H9 (cell line): ENCODE results near the gene SPATA46. TPM values are rescaled to one million over a fixed set of nuclear protein-coding genes. Genes with fewer than 3 reads are reported as not detected.

Experiments
- DNase-seq: peaks from one replicate; pipeline ENCODE4 v3.0.0-alpha.2; 2017
- H2AFZ ChIP-seq: one replicate; pipeline ENCODE4 v1.6.1; 2013; ENCODE audit warnings: mild to moderate bottlenecking, low read length, control low read depth, moderate library complexity
- H2AK5ac ChIP-seq: 2 replicates; pipeline ENCODE4 v1.6.1; 2013; ENCODE audit warnings: low read length, control low read depth, mixed read lengths; ENCODE audit not compliant: insufficient read length
- H2BK120ac ChIP-seq: one replicate; pipeline ENCODE4 v1.6.1; 2013; ENCODE audit warnings: low read depth, mild to moderate bottlenecking, low read length, control low read depth, inconsistent platforms; ENCODE audit not compliant: poor library complexity, severe bottlenecking
- H2BK12ac ChIP-seq: 2 replicates; pipeline ENCODE4 v1.6.1; 2013; ENCODE audit warnings: low read length, control low read depth, mixed read lengths, low read depth; ENCODE audit not compliant: insufficient read length
- H2BK15ac ChIP-seq: 2 replicates; pipeline ENCODE4 v1.6.1; 2013; ENCODE audit warnings: low read depth, low read length, control low read depth
- H2BK20ac ChIP-seq: one replicate; pipeline ENCODE4 v1.6.1; 2013; ENCODE audit warnings: low read depth, mild to moderate bottlenecking, low read length, control low read depth, inconsistent platforms; ENCODE audit not compliant: poor library complexity, severe bottlenecking
- H2BK5ac ChIP-seq: 2 replicates; pipeline ENCODE4 v1.6.1; 2013; ENCODE audit warnings: low read length, control low read depth, mixed read lengths; ENCODE audit not compliant: insufficient read length
- H3K14ac ChIP-seq: 2 replicates; pipeline ENCODE4 v1.6.1; 2013; ENCODE audit warnings: low read length, control low read depth; ENCODE audit not compliant: insufficient read depth
- H3K18ac ChIP-seq: 2 replicates; pipeline ENCODE4 v1.6.1; 2013; ENCODE audit warnings: low read depth, mild to moderate bottlenecking, mixed read lengths, low read length, control low read depth; ENCODE audit not compliant: insufficient read length
- H3K23ac ChIP-seq: 2 replicates; pipeline ENCODE4 v1.6.1; 2013; ENCODE audit warnings: low read length, control low read depth, mixed read lengths, low read depth; ENCODE audit not compliant: insufficient read length
- H3K23me2 ChIP-seq: 2 replicates; pipeline ENCODE4 v1.6.1; 2013; ENCODE audit warnings: low read depth, mild to moderate bottlenecking, mixed read lengths, low read length, control low read depth; ENCODE audit not compliant: insufficient read length, poor library complexity, severe bottlenecking
- H3K27ac ChIP-seq: 2 replicates; pipeline ENCODE4 v1.5.1; 2013; ENCODE audit warnings: low read length, control low read depth, mixed read lengths, low read depth; ENCODE audit not compliant: insufficient read length
- H3K27me3 ChIP-seq: 2 replicates; pipeline ENCODE4 v1.6.1; 2013; ENCODE audit warnings: low read length, control low read depth, inconsistent platforms; ENCODE audit not compliant: insufficient read depth
- H3K4ac ChIP-seq: 2 replicates; pipeline ENCODE4 v1.6.1; 2013; ENCODE audit warnings: low read depth, mild to moderate bottlenecking, control low read depth, inconsistent platforms, low read length, moderate library complexity
- H3K4me1 ChIP-seq: 2 replicates; pipeline ENCODE4 v1.6.1; 2013; ENCODE audit warnings: low read length, control low read depth, inconsistent platforms; ENCODE audit not compliant: insufficient read depth
- H3K4me2 ChIP-seq: 2 replicates; pipeline ENCODE4 v1.6.1; 2013; ENCODE audit warnings: low read length, control low read depth, mixed read lengths; ENCODE audit not compliant: insufficient read length, insufficient read depth
- H3K56ac ChIP-seq: 2 replicates; pipeline ENCODE4 v1.6.1; 2013; ENCODE audit warnings: low read depth, mild to moderate bottlenecking, mixed read lengths, low read length, control low read depth; ENCODE audit not compliant: insufficient read length
- H3K79me1 ChIP-seq: 2 replicates; pipeline ENCODE4 v1.6.1; 2013; ENCODE audit warnings: low read depth, mild to moderate bottlenecking, moderate library complexity, low read length, control low read depth, inconsistent platforms; ENCODE audit not compliant: insufficient read depth, poor library complexity, severe bottlenecking
- H3K79me2 ChIP-seq: 2 replicates; pipeline ENCODE4 v1.6.1; 2013; ENCODE audit warnings: low read length, control low read depth, inconsistent platforms; ENCODE audit not compliant: insufficient read depth
- H3K9ac ChIP-seq: 2 replicates; pipeline ENCODE4 v1.6.1; 2013; ENCODE audit warnings: low read length, control low read depth, mixed read lengths; ENCODE audit not compliant: insufficient read length; ENCODE audit errors: extremely low read depth
- H3K9me3 ChIP-seq: one replicate; pipeline ENCODE4 v1.6.1; 2013; ENCODE audit warnings: low read depth, low read length, inconsistent platforms; ENCODE audit not compliant: control insufficient read depth
- H3T11ph ChIP-seq: one replicate; pipeline ENCODE4 v1.6.1; 2013; ENCODE audit warnings: mild to moderate bottlenecking, low read length, control low read depth, inconsistent platforms
- H4K20me1 ChIP-seq: one replicate; pipeline ENCODE4 v1.6.1; 2013; ENCODE audit not compliant: control insufficient read depth, insufficient read length, insufficient read depth
- H4K5ac ChIP-seq: 2 replicates; pipeline ENCODE4 v1.6.1; 2013; ENCODE audit warnings: low read depth, mild to moderate bottlenecking, mixed read lengths, low read length, control low read depth; ENCODE audit not compliant: insufficient read length
- H4K8ac ChIP-seq: replicated peaks from 2 replicates; pipeline ENCODE4 v1.6.1; 2013; ENCODE audit warnings: low read length, control low read depth, mixed read lengths, low read depth; ENCODE audit not compliant: insufficient read length
- H4K91ac ChIP-seq: 2 replicates; pipeline ENCODE4 v1.6.1; 2013; ENCODE audit warnings: low read depth, mild to moderate bottlenecking, moderate library complexity, mixed read lengths, low read length, control low read depth; ENCODE audit not compliant: insufficient read length
- H3K27ac Mint-ChIP-seq, 3 experiments: 2 replicates in 2 of 3; 3 replicates in 1 of 3; pipeline ENCODE4 v1.8.0; 2020 to 2021; ENCODE audit warnings: mixed read lengths in 3 of 3, mild to moderate bottlenecking in 1 of 3, moderate library complexity in 1 of 3
- H3K27me3 Mint-ChIP-seq: 2 replicates; pipeline ENCODE4 v1.8.0; 2021; ENCODE audit warnings: low read depth, mild to moderate bottlenecking, moderate library complexity, mixed read lengths
- H3K36me3 Mint-ChIP-seq, 3 experiments: 2 replicates in 2 of 3; 3 replicates in 1 of 3; pipeline ENCODE4 v1.8.0; 2020 to 2021; ENCODE audit warnings: low read depth in 3 of 3, mixed read lengths in 3 of 3; ENCODE audit not compliant: insufficient read depth in 1 of 3
- H3K4me1 Mint-ChIP-seq, 2 experiments: 2 replicates each; pipeline ENCODE4 v1.8.0; 2020; ENCODE audit warnings: mixed read lengths in 2 of 2
- H3K4me3 Mint-ChIP-seq, 2 experiments: 2 replicates in 1 of 2; 3 replicates in 1 of 2; pipeline ENCODE4 v1.8.0; 2020 to 2021; ENCODE audit warnings: mild to moderate bottlenecking in 2 of 2, mixed read lengths in 2 of 2, moderate library complexity in 1 of 2
- H3K9me3 Mint-ChIP-seq, 2 experiments: 2 replicates in 1 of 2; 3 replicates in 1 of 2; pipeline ENCODE4 v1.8.0; 2020; ENCODE audit warnings: mild to moderate bottlenecking in 2 of 2, mixed read lengths in 2 of 2, moderate library complexity in 1 of 2
- CTCF ChIP-seq: fragments of 200-600 bp; sonication (generic); conservative IDR thresholded peaks from 3 replicates; pipeline ENCODE4 v1.8.0; 2021; ENCODE audit warnings: antibody characterized with exemption, mild to moderate bottlenecking
- WGBS: extraction: QIAGEN DNeasy Blood & Tissue Kit; methylation state at CpG from one replicate; pipeline ENCODE4 v1.1.7; 2013; ENCODE audit warnings: missing lambda C conversion rate, low lambda C conversion rate, mixed read lengths; ENCODE audit not compliant: insufficient read length; ENCODE audit errors: extremely low coverage; 5-methylcytosine and 5-hydroxymethylcytosine counted together
- total RNA-seq: library from RNA; stranded (reverse); gene quantifications from 2 replicates; pipeline ENCODE4 v1.2.1, GENCODE V29; 2021

SPATA46 gene
- total RNA-seq, 1 experiment from 2014 or later = not detected

DNA sequence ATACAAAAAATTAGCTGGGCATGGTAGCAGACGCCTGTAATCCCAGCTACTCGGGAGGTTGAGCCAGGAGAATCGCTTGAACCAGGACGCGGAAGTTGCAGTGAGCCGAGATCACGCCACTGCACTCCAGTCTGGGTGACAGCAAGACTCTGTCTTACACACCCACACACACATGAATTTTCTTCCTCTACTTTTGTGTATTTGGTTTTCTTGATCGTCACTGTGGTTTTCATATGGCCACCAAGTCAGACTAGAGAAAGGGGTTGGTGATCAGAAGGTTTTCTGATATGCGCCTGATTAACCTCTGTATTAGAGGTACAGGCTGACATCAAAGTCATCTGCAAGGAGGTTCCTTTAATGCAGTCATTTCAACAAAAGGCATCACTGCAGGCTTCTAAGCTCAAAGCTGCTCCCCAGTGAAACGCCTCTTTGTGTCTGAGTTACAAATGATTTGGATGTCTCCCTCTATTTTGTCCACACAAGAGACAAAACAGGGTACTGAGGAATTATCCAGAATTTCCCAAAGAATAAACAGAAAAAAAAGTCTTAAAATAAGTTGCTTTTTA, 24.2 kb upstream of the SPATA46 start:
- H3K4me2 ChIP-seq = no peak overlapping the region
- no peak overlapping the region for H2AK5ac ChIP-seq
- Mint-ChIP-seq H3K4me1 (peaks cover 22 to 27% of the 10 kb centered on the region in 2 experiments), H3K27me3 (peaks cover 6% of the 10 kb centered on the region), H3K4me3 (no peak overlapping the region), H3K27ac (peak overlapping the region in 1 of 3 experiments; percentile 21; a peak in 1 of 7 replicates), H3K9me3 (no peaks in the 10 kb centered on the region; a peak in 1 of 5 replicates), H3K36me3 (no peaks in the 10 kb centered on the region)
- no peak for DNase-seq
- H2BK15ac ChIP-seq = no peak overlapping the region
- H2BK12ac ChIP-seq = no peak overlapping the region
- peaks cover 4% of the 10 kb centered on the region; the same call in 1 of the 2 replicates for H3K4me1 ChIP-seq
- H2BK120ac ChIP-seq = no peak overlapping the region
- no peak overlapping the region for H2AFZ ChIP-seq
- no peak overlapping the region for H3K9ac ChIP-seq
- no peak overlapping the region for H3K4ac ChIP-seq
- no peaks in the 10 kb centered on the region for H3K23me2 ChIP-seq
- no peaks in the 10 kb centered on the region for H3K79me1 ChIP-seq
- no peaks in the 10 kb centered on the region for H4K20me1 ChIP-seq
- no peak overlapping the region for H2BK20ac ChIP-seq
- no CpG with 5 or more reads among the region's 10 CpGs for WGBS
- H3K23ac ChIP-seq = no peak overlapping the region
- H3T11ph ChIP-seq = no peak overlapping the region
- H3K18ac ChIP-seq = no peak overlapping the region
- H3K14ac ChIP-seq = no peak overlapping the region
- H3K79me2 ChIP-seq = no peaks in the 10 kb centered on the region
- H4K5ac ChIP-seq = no peak overlapping the region
- no peak for TF ChIP-seq CTCF
- H3K27me3 ChIP-seq = no peaks in the 10 kb centered on the region
- no peak overlapping the region for H4K91ac ChIP-seq
- no peak overlapping the region for H2BK5ac ChIP-seq
- no peak overlapping the region for H3K27ac ChIP-seq
- no peaks in the 10 kb centered on the region for H3K9me3 ChIP-seq
- no peak overlapping the region for H3K56ac ChIP-seq
- no peak overlapping the region for H4K8ac ChIP-seq
